C1 segment of cervical spinal cord (tissue), 14 donors: ENCODE measurements around the gene CASP9.
A peak's percentile ranks its signal among the peaks of the same experiment; 100 is the strongest.
"Not testable (repeated sequence)": the region's sequence is repeated elsewhere in the genome, so short reads cannot be mapped to it uniquely, and the experiment has no call there.

Source experiments
- DNase-seq, 14 donors: peaks; one replicate each; lab custom pipeline; 2025; lab: John Stamatoyannopoulos, UW

Gene CASP9

GRCh38 chr1:15500184-15501178, 23.5 kb downstream of the CASP9 start:
- DNase-seq, result no peak

- DNase-seq, result no peak
These were observed 30.1 kb downstream of the CASP9 start for GRCh38 chr1:15493869-15494390.

DNA sequence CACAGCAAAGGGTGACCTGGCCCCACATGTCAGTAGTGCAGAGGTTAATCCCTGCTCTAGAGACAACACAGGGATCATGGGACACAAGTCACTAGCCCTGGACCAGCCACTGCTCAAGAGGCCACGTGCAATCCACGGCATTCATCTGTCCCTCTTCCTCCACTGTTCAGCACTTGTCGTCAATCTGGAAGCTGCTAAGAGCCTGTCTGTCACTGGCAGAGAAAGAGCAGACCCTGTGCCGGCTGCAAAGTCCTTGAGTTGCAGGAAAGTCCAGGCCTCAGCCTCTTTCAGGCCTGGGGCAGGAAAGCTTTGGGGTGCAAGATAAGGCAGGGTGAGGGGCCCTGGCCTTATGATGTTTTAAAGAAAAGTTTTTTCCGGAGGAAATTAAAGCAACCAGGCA, 31.4 kb downstream of the CASP9 start:
- no peak for DNase-seq

- not testable (repeated sequence) for DNase-seq
These were observed 33.0 kb downstream of the CASP9 start for GRCh38 chr1:15491010-15491409.

GRCh38 chr1:15489052-15489736, 34.8 kb downstream of the CASP9 start:
- peak in 11 of 14 donors; percentile 5 to 58 (median 14) for DNase-seq

DNA sequence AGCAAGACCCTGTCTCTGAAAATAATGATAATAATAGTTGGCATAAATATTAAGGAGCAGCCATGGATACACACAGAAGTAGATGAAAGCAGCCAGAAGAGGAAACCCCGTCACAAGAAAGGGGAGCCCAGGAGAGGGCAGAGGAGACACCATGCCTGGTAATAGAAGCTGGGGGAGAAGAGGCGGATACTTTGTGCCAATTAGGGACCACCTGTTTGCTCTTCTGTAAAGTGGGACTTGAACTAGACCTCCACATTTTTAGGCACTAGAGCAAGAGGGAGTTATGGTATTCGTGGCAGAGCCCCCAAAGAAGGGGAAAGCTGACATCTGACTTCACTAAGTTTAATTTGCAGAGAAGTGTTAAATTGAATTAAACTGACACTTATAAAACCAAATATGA, 35.6 kb downstream of the CASP9 start:
- DNase-seq, result no peak

- DNase-seq, result not testable (repeated sequence)
These were observed 37.0 kb downstream of the CASP9 start for GRCh38 chr1:15486844-15487610.

- DNase-seq, result no peak
These were observed 38.4 kb downstream of the CASP9 start for GRCh38 chr1:15485636-15486035.

GRCh38 chr1:15484443-15484842, 39.6 kb downstream of the CASP9 start:
- not testable (repeated sequence) for DNase-seq

GRCh38 chr1:15483971-15484370, 40.0 kb downstream of the CASP9 start:
- DNase-seq, result no peak

DNA sequence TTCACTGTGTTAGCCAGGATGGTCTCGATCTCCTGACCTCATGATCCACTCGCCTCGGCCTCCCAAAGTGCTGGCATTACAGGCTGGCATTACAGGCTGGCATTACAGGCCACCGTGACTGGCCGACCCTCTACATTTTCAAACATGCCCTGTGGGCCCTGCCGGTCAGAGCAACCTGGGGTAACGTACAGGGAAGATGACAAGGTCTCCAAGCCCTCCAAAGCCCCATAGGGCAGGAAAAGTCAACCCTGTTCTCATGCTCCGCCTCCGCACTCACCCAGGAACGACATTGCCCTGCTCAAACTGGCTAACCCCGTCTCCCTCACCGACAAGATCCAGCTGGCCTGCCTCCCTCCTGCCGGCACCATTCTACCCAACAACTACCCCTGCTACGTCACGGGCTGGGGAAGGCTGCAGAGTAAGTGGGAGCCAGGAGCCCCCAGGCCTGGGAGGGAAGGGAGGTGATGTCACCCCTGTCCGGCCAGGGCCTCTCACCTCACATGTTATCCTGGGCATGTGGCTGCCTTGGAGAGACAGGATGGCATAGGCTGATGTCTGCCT, 41.0 kb downstream of the CASP9 start:
- not testable (repeated sequence) for DNase-seq

- not testable (repeated sequence) for DNase-seq
These were observed 41.6 kb downstream of the CASP9 start for GRCh38 chr1:15482455-15482854.

DNA sequence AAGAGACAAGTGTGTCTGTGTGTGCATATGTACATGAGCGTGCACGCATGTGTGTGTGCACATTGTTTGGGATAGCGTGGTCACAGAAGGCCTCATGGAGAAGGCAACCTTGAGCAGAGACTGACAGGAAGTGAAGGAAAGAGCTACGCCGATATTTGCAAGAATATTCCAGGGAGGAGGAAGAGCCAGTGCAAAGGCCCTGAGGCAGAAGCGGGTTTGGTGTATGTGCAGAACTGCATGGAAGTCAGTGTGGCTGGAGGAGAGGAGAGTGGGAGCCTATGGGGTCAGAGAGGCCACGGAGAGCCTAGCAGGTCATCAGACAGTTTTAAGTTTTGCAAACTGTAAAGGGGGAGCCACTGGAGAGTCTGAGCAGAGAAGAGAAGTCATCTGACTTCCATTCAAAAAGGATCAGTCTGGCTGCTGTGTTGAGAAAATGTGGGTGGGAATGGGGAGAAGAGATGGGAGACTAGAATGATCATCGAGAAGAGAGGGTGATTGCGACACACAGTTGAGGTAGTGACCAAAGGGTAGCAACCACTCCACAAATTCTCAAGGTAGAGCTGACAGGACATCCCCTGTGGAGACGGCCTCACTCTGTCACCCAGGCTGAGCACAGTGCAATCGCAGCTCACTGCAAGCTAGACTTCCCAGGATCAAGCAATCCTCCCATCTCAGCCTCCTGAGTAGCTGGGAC, 44.2 kb downstream of the CASP9 start:
- no peak for DNase-seq

GRCh38 chr1:15477646-15478212, 46.3 kb downstream of the CASP9 start:
- DNase-seq, result no peak

- DNase-seq, result no peak
These were observed 47.1 kb downstream of the CASP9 start for GRCh38 chr1:15476927-15477326.

DNA sequence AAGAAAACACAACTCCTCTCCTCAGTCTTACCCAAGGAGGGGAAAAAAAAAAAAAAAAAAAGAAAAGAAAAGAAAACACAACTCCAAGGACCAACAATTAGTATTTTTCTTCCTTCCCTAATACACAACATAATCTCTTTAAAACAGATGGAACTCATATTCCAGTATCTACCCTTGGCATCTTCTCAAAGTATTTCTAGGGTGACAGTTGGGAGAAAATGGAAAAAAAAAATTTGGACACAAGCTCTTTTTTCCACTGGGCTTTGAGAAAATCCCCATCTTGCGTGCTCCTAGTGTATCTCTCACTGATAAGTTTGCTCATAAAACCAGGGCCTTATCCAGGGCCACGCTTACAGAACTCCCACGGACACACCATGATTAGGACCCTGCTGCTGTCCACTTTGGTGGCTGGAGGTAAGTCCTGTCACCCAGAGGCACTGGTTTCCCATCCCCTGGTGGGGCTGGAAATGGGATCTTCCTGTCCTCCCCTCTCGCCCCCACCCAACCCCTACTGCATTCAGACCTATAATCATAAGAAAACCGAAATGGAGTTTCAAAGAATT, 48.2 kb downstream of the CASP9 start, which contains the start of gene CELA2B:
TSS of gene CELA2B (plus strand) at position 353 of the 563 bp plus-strand sequence. CDS start at position 375, 22 bp downstream.
- peak in 1 of 14 donors; percentile 10 for DNase-seq

DNA sequence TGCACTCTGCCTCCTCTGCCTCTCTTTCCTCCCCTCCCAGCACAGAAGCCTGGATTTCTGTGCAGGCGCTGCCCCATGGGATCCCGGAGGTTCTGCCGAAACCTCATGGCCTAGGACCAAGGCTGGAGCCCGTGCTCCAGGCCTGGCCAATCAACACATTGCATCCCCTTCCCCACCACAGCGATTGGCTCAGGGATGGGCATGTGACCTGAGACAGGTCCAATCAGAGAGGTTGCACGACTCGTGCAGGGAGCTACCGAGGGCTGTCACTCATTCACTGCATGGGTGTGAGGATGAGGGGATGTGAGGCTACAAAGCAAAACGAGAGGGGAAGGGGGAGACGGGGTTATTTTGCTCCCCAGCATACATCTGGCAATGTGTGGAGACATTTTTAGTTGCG, 51.4 kb downstream of the CASP9 start:
- DNase-seq, result no peak

DNA sequence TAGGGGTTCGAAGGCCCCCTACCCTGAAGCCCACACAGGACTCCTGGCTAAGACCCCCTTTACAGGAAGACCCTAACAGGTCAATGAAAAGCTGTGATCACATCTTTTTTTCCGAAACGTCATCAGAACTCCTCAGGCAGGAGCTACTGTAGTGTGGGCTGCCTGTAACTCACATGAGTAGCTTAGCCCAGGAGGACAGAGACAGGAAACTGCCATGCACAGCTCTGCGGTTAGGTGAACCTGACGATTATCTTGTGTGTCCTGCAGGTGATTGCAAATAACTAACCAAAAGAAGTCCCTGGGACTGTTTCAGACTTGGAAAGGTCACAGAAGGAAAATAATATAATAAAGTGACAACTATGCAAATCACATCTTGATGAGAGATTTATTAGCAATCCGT, 52.3 kb downstream of the CASP9 start:
- not testable (repeated sequence) for DNase-seq

DNA sequence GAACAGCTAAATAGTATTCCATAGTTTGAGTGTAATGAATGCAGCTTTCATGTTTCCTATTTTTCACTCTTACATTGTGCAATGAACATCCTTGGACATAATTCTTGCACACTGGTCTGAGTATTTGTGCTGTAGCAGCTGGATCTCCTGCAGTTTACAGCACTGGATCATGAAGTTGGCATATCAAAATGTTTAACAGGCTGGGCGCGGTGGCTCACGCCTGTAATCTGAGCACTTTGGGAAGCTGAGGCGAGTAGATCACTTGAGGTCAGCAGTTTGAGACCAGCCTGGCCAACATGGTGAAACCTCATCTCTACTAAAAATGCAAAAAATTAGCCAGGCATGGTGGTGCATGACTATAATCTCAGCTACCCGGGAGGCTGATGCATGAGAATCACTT, 52.9 kb downstream of the CASP9 start:
- not testable (repeated sequence) for DNase-seq
